Esophagus squamous epithelium (tissue), 5 donors: ENCODE data around the gene ARVCF. TPM values are rescaled to one million over a fixed set of nuclear protein-coding genes. Genes with fewer than 3 reads are reported as not detected.

Source experiments
- DNase-seq: peaks from one replicate; lab custom pipeline; 2025; lab: John Stamatoyannopoulos, UW
- H3K27ac ChIP-seq, 4 donors: fragments of 200-600 bp; sonication (generic); one replicate each; pipeline ENCODE4 v1.5.1; 2016 to 2019; ENCODE audit warnings: mild to moderate bottlenecking in 1 of 4
- H3K27me3 ChIP-seq, 4 donors: fragments of 200-600 bp; sonication (generic); 1 replicate in 3 of 4; 2 replicates in 1 of 4; pipeline versions ENCODE4 v1.5.1 to v1.6.0; 2017 to 2021; ENCODE audit warnings: antibody characterized with exemption in 1 of 4
- H3K36me3 ChIP-seq, 3 donors: fragments of 200-600 bp; sonication (generic); one replicate each; pipeline ENCODE4 v1.5.1; 2016 to 2019
- H3K4me1 ChIP-seq, 3 donors: fragments of 200-600 bp; sonication (generic); one replicate each; pipeline ENCODE4 v1.5.1; 2017 to 2019
- H3K4me3 ChIP-seq, 4 donors: fragments of 200-600 bp; sonication (generic); 1 replicate in 3 of 4; 2 replicates in 1 of 4; pipeline ENCODE4 v1.5.1; 2016 to 2019; ENCODE audit warnings: mild to moderate bottlenecking in 2 of 4, moderate library complexity in 1 of 4
- H3K9me3 ChIP-seq, 3 donors: fragments of 200-600 bp; sonication (generic); one replicate each; pipeline ENCODE4 v1.5.1; 2016 to 2019
- POLR2A ChIP-seq, 4 donors: fragments of 450-650 bp; IDR thresholded peaks; one replicate each; pipeline ENCODE4 v1.6.1; 2017; ENCODE audit warnings: antibody characterized with exemption in 4 of 4, mild to moderate bottlenecking in 4 of 4, moderate library complexity in 3 of 4
- WGBS, 2 donors: methylation state at CpG; one replicate each; pipeline ENCODE4 v1.1.5; 2018; 5-methylcytosine and 5-hydroxymethylcytosine counted together
- intact Hi-C: fragments of 100-400 bp; cut with DNase I; formaldehyde crosslinking; loops from one replicate; pipeline ENCODE4 v1.15.0; 2022
- total RNA-seq, 4 donors: library from RNA; depleted of rRNA; stranded (reverse); fragments of >200 nt; gene quantifications; one replicate each; pipeline ENCODE4 v1.1.0, GENCODE V29; 2016
- TF ChIP-seq, protein P1 (sequence below), 6 experiments: fragments of 450-650 bp in 4 of 6; fragments of 200-600 bp in 2 of 6; sonication (generic) in 2 of 6; IDR thresholded peaks; one replicate each; pipeline ENCODE4 v1.5.1; 2016 to 2019; ENCODE audit warnings: antibody characterized with exemption in 6 of 6, mild to moderate bottlenecking in 4 of 6, moderate library complexity in 4 of 6
- donor health status: DM: yes; HTN: yes; CAD: no.

The ARVCF gene
- total RNA-seq, 4 donors from 2014 or later, result 3.1 to 10.9 (median 7.1) TPM

DNA sequence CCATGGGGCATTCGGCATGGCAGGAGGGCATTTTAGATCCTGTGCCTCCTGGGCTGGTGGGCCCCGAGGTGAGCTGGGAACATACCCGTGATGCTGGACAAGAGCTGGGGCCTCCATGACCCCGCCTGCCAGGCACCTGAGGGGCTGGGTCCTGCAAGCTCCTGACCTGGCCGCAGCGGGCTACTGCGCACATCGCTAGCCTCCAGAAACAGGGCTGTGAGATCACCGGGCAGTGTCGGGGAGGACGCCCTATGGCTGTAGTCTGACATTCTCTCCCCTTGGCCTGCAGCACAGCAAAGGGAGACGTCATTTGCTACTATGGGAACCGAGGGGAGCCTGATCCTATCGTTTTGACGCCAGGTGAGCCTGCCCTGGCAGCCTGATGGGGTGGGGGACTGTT, 39.0 kb upstream of the ARVCF start:
- H3K36me3 ChIP-seq, result peaks cover 17 to 80% (median 22%) of the 10 kb centered on the region in 3 donors
- H3K27ac ChIP-seq, result no peak overlapping the region
- intact Hi-C loops, result no loop called here
- TF ChIP-seq, protein P1, sequence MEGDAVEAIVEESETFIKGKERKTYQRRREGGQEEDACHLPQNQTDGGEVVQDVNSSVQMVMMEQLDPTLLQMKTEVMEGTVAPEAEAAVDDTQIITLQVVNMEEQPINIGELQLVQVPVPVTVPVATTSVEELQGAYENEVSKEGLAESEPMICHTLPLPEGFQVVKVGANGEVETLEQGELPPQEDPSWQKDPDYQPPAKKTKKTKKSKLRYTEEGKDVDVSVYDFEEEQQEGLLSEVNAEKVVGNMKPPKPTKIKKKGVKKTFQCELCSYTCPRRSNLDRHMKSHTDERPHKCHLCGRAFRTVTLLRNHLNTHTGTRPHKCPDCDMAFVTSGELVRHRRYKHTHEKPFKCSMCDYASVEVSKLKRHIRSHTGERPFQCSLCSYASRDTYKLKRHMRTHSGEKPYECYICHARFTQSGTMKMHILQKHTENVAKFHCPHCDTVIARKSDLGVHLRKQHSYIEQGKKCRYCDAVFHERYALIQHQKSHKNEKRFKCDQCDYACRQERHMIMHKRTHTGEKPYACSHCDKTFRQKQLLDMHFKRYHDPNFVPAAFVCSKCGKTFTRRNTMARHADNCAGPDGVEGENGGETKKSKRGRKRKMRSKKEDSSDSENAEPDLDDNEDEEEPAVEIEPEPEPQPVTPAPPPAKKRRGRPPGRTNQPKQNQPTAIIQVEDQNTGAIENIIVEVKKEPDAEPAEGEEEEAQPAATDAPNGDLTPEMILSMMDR (IDR thresholded peaks at IDR 0.05), result no peak
- no peak for TF ChIP-seq POLR2A (IDR thresholded peaks at IDR 0.05)
- no peak overlapping the region for H3K4me3 ChIP-seq
- peaks cover 0 to 9% (median 0%) of the 10 kb centered on the region in 3 donors for H3K4me1 ChIP-seq
- no peaks in the 10 kb centered on the region for H3K27me3 ChIP-seq
- DNase-seq, result no peak
- H3K9me3 ChIP-seq, result no peaks in the 10 kb centered on the region
- WGBS, 2 donors, result 74 to 95% methylated on average over 3 to 10 of the region's 15 CpGs

DNA sequence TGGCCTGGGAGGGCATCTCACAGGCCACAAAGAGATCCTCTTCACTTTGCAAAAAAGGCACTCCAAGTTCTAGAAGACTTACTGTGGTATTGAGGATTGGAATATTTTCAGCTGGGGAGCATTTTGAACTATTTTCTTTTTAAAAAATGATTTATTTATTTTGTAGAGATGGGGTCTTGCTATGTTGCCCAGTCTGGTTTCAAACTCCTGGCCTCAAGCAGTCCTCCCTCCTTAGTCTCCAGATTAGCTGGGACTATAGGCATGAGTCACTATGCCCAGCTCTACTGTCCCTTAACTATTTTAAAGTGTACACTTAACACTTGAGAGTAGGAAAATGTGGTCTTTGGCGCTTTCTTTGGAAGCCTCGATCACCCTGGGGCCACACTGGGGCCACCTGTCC, 38.5 kb upstream of the ARVCF start:
- Histone ChIP-seq H3K4me1 (peaks cover 0 to 9% (median 0%) of the 10 kb centered on the region in 3 donors), H3K27ac (no peak overlapping the region), H3K9me3 (no peaks in the 10 kb centered on the region), H3K4me3 (no peak overlapping the region), H3K27me3 (no peaks in the 10 kb centered on the region), H3K36me3 (peaks cover 17 to 75% (median 22%) of the 10 kb centered on the region in 3 donors)
- intact Hi-C loops, result no loop called here
- TF ChIP-seq, protein P1 (IDR thresholded peaks at IDR 0.05), result no peak
- TF ChIP-seq POLR2A (IDR thresholded peaks at IDR 0.05), result no peak
- 92 to 100% methylated on average over 1 to 2 of the region's 2 CpGs for WGBS, 2 donors
- no peak for DNase-seq

DNA sequence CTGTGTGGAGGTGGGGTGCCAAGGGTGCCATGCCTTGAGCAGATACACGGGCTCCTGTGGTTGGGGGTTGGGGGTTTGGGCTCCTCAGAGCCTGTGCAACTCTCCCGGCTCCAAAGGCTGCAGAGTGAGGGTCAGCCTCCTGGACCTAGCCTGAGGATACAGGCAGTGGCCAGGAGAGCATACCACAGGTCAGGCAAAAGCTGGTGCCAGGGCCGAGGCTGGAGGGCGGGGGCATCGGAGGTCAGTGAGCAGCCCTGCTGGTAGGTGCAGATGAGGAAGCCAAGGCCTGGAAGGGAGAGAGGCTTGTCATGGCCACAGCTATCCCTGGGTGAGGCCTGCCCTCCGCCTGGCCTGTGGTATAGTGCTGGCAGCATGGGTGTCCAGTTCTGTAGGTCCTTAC, 37.9 kb upstream of the ARVCF start:
- DNase-seq, result no peak
- TF ChIP-seq POLR2A (IDR thresholded peaks at IDR 0.05), result no peak
- TF ChIP-seq, protein P1 (IDR thresholded peaks at IDR 0.05), result no peak
- H3K27me3 ChIP-seq, result no peaks in the 10 kb centered on the region
- no peak overlapping the region for H3K27ac ChIP-seq
- H3K9me3 ChIP-seq, result no peaks in the 10 kb centered on the region
- H3K4me3 ChIP-seq, result no peak overlapping the region
- peaks cover 0 to 9% (median 0%) of the 10 kb centered on the region in 3 donors for H3K4me1 ChIP-seq
- intact Hi-C loops, result no loop called here
- WGBS, 2 donors, result 86 to 100% methylated on average over 2 to 3 of the region's 6 CpGs
- H3K36me3 ChIP-seq, result peaks cover 17 to 81% (median 22%) of the 10 kb centered on the region in 3 donors

DNA sequence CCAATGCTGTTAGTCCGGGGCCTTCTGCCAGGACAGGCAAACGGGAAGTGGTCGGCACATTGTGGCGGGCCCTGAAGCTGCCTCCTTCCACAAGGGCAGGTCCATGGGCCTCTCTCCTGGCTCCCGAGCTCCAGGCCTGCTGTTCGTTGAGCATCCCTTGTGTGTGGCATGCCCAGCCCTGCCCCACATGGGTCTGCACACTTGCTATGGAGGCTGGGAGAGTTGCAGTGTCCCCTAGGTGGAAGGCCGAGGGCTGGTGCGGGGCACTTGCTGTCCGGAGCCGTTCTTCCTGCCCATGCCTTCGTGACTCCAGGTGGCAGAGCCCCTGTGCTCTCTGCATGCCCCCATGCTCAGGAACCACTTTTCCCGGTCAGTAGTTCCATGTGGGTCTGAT, 37.4 kb upstream of the ARVCF start:
- DNase-seq, result no peak
- Histone ChIP-seq H3K4me3 (no peak overlapping the region), H3K36me3 (peaks cover 17 to 86% (median 22%) of the 10 kb centered on the region in 3 donors), H3K4me1 (peaks cover 0 to 9% (median 0%) of the 10 kb centered on the region in 3 donors), H3K27me3 (no peaks in the 10 kb centered on the region), H3K27ac (no peak overlapping the region), H3K9me3 (no peaks in the 10 kb centered on the region)
- intact Hi-C loops, result no loop called here
- TF ChIP-seq POLR2A (IDR thresholded peaks at IDR 0.05), result no peak
- WGBS, 2 donors, result 87% methylated on average over 10 of the region's 12 CpGs; no CpG with 5 or more reads in 1 of the 2 donors

DNA sequence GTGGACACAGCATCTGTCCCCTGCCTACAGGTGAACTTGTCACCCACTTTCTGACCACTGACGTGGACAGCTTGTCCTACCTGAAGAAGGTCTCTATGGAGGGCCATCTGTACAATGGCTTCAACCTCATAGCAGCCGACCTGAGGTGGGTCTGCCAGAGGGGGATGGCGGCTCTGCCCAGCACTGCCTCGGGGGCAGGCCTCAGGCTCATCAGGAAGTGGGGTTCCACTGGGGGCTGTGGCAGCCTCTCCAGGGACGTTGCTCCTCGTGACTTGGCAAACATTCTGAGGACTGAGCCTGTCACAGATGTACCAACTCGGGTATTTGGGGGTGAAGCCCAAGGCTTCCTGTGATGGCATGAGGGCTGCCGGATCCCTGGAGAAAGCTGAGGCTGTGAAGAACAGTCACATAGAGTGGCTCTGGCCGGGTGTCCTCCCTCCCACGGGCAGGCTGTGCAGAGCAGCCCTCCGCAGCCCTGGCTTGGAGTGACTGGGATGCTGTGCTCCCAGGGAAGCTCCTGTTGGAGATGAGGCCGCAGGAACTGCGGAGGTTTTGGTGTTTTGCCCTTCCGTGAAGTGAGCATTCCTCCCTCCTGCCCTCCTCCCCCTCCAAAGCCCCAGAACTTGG, 36.9 kb upstream of the ARVCF start:
- Histone ChIP-seq H3K9me3 (no peaks in the 10 kb centered on the region), H3K27me3 (no peaks in the 10 kb centered on the region), H3K4me1 (peaks cover 0 to 9% (median 0%) of the 10 kb centered on the region in 3 donors), H3K4me3 (no peak overlapping the region), H3K27ac (no peak overlapping the region), H3K36me3 (peaks cover 17 to 91% (median 22%) of the 10 kb centered on the region in 3 donors)
- TF ChIP-seq, protein P1 (IDR thresholded peaks at IDR 0.05), result no peak
- TF ChIP-seq POLR2A (IDR thresholded peaks at IDR 0.05), result no peak
- intact Hi-C loops, result no loop called here
- WGBS, 2 donors, result no CpG with 5 or more reads among the region's 14 CpGs
- DNase-seq, result no peak
